ENCODE data around the gene GDF10. TPM values are rescaled to one million over a fixed set of nuclear protein-coding genes. Genes with fewer than 3 reads are reported as not detected.

GDF10 gene
- polyA plus RNA-seq, 4 donors: 0.63 to 1.6 TPM; not detected in 2

DNA sequence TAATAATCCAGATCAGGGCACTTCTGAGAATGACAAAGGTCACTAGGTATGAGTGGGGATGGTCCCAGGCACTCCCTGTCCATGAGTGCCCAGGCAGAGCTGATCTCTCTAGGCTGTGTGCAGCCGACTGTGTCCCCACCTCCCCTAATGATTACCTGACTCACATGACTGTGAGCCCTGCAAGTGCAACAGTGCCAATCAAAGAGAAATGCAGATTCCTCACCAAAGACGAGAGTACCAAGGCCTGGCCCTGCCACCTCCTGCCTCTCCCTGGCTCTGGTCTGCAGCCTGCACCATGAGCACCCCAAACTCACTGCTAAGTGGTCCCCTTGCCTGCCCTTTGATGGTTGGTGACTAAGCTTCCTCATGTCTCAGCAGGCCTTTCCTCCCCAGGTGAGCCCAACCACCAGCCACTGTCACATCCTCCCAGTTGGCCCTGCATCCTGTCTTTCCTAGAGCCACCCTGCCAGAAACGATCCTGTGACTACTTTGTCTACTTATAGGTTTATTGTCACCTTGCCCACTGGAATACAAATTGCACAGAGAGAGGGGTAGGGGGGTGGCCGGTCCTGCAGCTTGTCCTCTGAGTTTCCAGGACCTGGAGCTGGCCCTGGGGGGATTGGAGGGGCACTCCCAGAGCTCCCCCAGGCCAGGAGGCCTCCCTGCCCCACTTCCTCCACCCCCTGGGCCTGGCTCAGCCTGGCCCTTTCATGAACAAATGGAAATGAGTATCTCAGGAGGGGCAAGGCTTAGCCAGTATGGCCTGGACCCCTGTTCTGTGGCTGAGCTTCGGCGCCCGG is 22.4 kb upstream of the GDF10 start:
- peak; percentile 28 to 44 for DNase-seq

DNA sequence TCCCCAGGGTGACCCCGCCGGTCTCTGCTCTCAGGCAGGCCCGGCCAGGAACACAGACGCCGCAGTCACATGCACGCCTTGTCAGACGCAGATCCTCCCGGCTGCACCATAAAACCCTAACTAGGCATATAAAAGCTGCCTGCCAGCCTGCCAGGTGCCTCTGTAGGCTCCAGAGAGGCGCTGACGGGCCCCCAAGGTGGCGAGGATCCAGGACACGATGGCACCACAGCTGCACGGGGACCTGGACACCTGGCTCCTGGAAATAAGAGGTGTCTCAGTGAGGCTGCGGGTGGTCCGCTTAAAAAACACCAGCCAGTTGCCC is 21.9 kb upstream of the GDF10 start:
- Histone ChIP-seq H3K9me3 (ENCODE audit: control insufficient read depth in 2 of 2, insufficient read depth in 1 of 2, low read depth in 1 of 2, low read length in 1 of 2) (no peaks in the 10 kb centered on the region), H3K4me1 (ENCODE audit: control insufficient read depth in 3 of 3, insufficient read depth in 2 of 3, low read depth in 1 of 3, low read length in 2 of 3) (peaks cover 0 to 15% (median 5%) of the 10 kb centered on the region in 3 donors), H3K4me3 (ENCODE audit: low read depth in 1 of 3, low read length in 3 of 3) (no peak overlapping the region), H3K36me3 (ENCODE audit: control insufficient read depth in 3 of 3, insufficient read depth in 2 of 3, low read depth in 1 of 3, low read length in 3 of 3) (no peaks in the 10 kb centered on the region), H3K27me3 (ENCODE audit: control insufficient read depth in 3 of 3, insufficient read depth in 3 of 3, low read length in 3 of 3) (peaks cover 0 to 2% (median 0%) of the 10 kb centered on the region in 3 donors), H3K27ac (ENCODE audit: low read depth in 1 of 3, low read length in 2 of 3) (peak overlapping the region in 1 of 3 donors; percentile 46)
- WGBS, 3 donors: 18 to 68% (median 50%) methylated on average over 15 of the region's 15 CpGs
- FAIRE-seq (no peak), DNase-seq (peak; percentile 8 to 37)

More for the DNA sequence above, 22.4 kb upstream of the GDF10 start:
- FAIRE-seq: no peak
- no peaks in the 10 kb centered on the region for H3K36me3 ChIP-seq (ENCODE audit: control insufficient read depth in 3 of 3, insufficient read depth in 2 of 3, low read depth in 1 of 3, low read length in 3 of 3)
- no peak overlapping the region for H3K4me3 ChIP-seq (ENCODE audit: low read depth in 1 of 3, low read length in 3 of 3)
- peaks cover 0 to 15% (median 5%) of the 10 kb centered on the region in 3 donors for H3K4me1 ChIP-seq (ENCODE audit: control insufficient read depth in 3 of 3, insufficient read depth in 2 of 3, low read depth in 1 of 3, low read length in 2 of 3)
- H3K27ac ChIP-seq (ENCODE audit: low read depth in 1 of 3, low read length in 2 of 3): peak overlapping the region in 2 of 3 donors; percentile 46 to 58
- 19 to 60% (median 25%) methylated on average over 5 to 7 of the region's 7 CpGs for WGBS, 3 donors
- no peaks in the 10 kb centered on the region for H3K9me3 ChIP-seq (ENCODE audit: control insufficient read depth in 2 of 2, insufficient read depth in 1 of 2, low read depth in 1 of 2, low read length in 1 of 2)
- peaks cover 0 to 2% (median 0%) of the 10 kb centered on the region in 3 donors for H3K27me3 ChIP-seq (ENCODE audit: control insufficient read depth in 3 of 3, insufficient read depth in 3 of 3, low read length in 3 of 3)

GRCh38 chr10:47278720-47279119 is 21.3 kb upstream of the GDF10 start:
- H3K36me3 ChIP-seq (ENCODE audit: control insufficient read depth in 3 of 3, insufficient read depth in 2 of 3, low read depth in 1 of 3, low read length in 3 of 3): no peaks in the 10 kb centered on the region
- H3K27ac ChIP-seq (ENCODE audit: low read depth in 1 of 3, low read length in 2 of 3): no peak overlapping the region
- H3K4me3 ChIP-seq (ENCODE audit: low read depth in 1 of 3, low read length in 3 of 3): no peak overlapping the region
- DNase-seq (no peak), FAIRE-seq (no peak)
- H3K27me3 ChIP-seq (ENCODE audit: control insufficient read depth in 3 of 3, insufficient read depth in 3 of 3, low read length in 3 of 3): peaks cover 0 to 2% (median 0%) of the 10 kb centered on the region in 3 donors
- peaks cover 0 to 15% (median 5%) of the 10 kb centered on the region in 3 donors for H3K4me1 ChIP-seq (ENCODE audit: control insufficient read depth in 3 of 3, insufficient read depth in 2 of 3, low read depth in 1 of 3, low read length in 2 of 3)
- WGBS, 3 donors: 76 to 85% (median 80%) methylated on average over 3 of the region's 3 CpGs
- no peaks in the 10 kb centered on the region for H3K9me3 ChIP-seq (ENCODE audit: control insufficient read depth in 2 of 2, insufficient read depth in 1 of 2, low read depth in 1 of 2, low read length in 1 of 2)

- no peaks in the 10 kb centered on the region for H3K36me3 ChIP-seq (ENCODE audit: control insufficient read depth in 3 of 3, insufficient read depth in 2 of 3, low read depth in 1 of 3, low read length in 3 of 3)
- peak in 1 of 2 donors; percentile 7 for DNase-seq
- H3K27me3 ChIP-seq (ENCODE audit: control insufficient read depth in 3 of 3, insufficient read depth in 3 of 3, low read length in 3 of 3): peaks cover 0 to 2% (median 0%) of the 10 kb centered on the region in 3 donors
- H3K9me3 ChIP-seq (ENCODE audit: control insufficient read depth in 2 of 2, insufficient read depth in 1 of 2, low read depth in 1 of 2, low read length in 1 of 2): no peaks in the 10 kb centered on the region
- H3K4me3 ChIP-seq (ENCODE audit: low read depth in 1 of 3, low read length in 3 of 3): no peak overlapping the region
- no peak for FAIRE-seq
- WGBS, 3 donors: 57 to 82% (median 77%) methylated on average over 2 of the region's 2 CpGs
- H3K4me1 ChIP-seq (ENCODE audit: control insufficient read depth in 3 of 3, insufficient read depth in 2 of 3, low read depth in 1 of 3, low read length in 2 of 3): peaks cover 0 to 15% (median 5%) of the 10 kb centered on the region in 3 donors
- H3K27ac ChIP-seq (ENCODE audit: low read depth in 1 of 3, low read length in 2 of 3): no peak overlapping the region
These were observed 20.7 kb upstream of the GDF10 start for GRCh38 chr10:47279276-47279675.

DNA sequence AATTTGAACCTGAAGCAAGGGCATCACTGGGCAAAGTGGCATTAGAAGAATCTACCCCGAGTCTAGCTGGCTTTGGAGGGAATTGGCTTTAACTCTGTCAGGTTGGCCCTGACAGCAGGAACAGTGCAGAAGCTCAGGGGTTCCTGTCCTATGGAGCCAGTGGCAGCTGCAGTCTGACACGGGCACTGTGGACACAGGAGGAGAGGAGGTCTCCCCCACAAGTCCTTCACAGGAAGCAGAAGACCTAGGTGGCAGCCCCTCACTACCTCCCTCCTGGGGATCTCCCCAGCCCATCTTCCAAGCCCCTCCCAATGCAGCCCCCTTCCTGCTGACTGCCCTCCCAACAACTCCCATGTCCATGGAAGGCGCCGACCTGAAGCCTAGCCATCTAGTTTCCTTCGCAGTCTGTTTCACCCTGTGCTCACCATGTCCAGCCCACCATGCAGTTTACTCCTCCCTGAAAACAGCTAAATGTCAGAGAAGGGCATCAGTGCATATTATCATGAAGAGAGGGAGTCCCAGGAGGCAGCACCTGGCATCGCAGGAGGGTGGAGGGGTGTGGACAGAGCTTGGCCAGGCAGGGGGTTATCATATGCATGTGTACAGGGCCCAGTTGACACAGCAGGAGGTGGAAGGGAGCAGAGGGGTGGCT is 17.9 kb upstream of the GDF10 start:
- Histone ChIP-seq H3K4me3 (ENCODE audit: low read depth in 1 of 3, low read length in 3 of 3) (no peak overlapping the region), H3K27ac (ENCODE audit: low read depth in 1 of 3, low read length in 2 of 3) (no peak overlapping the region), H3K9me3 (ENCODE audit: control insufficient read depth in 2 of 2, insufficient read depth in 1 of 2, low read depth in 1 of 2, low read length in 1 of 2) (no peaks in the 10 kb centered on the region), H3K27me3 (ENCODE audit: control insufficient read depth in 3 of 3, insufficient read depth in 3 of 3, low read length in 3 of 3) (peaks cover 0 to 6% (median 0%) of the 10 kb centered on the region in 3 donors), H3K36me3 (ENCODE audit: control insufficient read depth in 3 of 3, insufficient read depth in 2 of 3, low read depth in 1 of 3, low read length in 3 of 3) (no peaks in the 10 kb centered on the region), H3K4me1 (ENCODE audit: control insufficient read depth in 3 of 3, insufficient read depth in 2 of 3, low read depth in 1 of 3, low read length in 2 of 3) (peaks cover 0 to 8% (median 5%) of the 10 kb centered on the region in 3 donors)
- no peak for DNase-seq
- WGBS, 3 donors: 78 to 90% (median 81%) methylated on average over 6 of the region's 6 CpGs
- no peak for FAIRE-seq

GRCh38 chr10:47282657-47283018 is 17.4 kb upstream of the GDF10 start:
- no peak overlapping the region for H3K27ac ChIP-seq (ENCODE audit: low read depth in 1 of 3, low read length in 2 of 3)
- no peak overlapping the region for H3K4me3 ChIP-seq (ENCODE audit: low read depth in 1 of 3, low read length in 3 of 3)
- peaks cover 0 to 8% (median 0%) of the 10 kb centered on the region in 3 donors for H3K27me3 ChIP-seq (ENCODE audit: control insufficient read depth in 3 of 3, insufficient read depth in 3 of 3, low read length in 3 of 3)
- FAIRE-seq (no peak), DNase-seq (no peak)
- peaks cover 0 to 5% (median 3%) of the 10 kb centered on the region in 3 donors for H3K4me1 ChIP-seq (ENCODE audit: control insufficient read depth in 3 of 3, insufficient read depth in 2 of 3, low read depth in 1 of 3, low read length in 2 of 3)
- H3K9me3 ChIP-seq (ENCODE audit: control insufficient read depth in 2 of 2, insufficient read depth in 1 of 2, low read depth in 1 of 2, low read length in 1 of 2): no peaks in the 10 kb centered on the region
- no peaks in the 10 kb centered on the region for H3K36me3 ChIP-seq (ENCODE audit: control insufficient read depth in 3 of 3, insufficient read depth in 2 of 3, low read depth in 1 of 3, low read length in 3 of 3)
- WGBS, 3 donors: 86 to 90% (median 87%) methylated on average over 6 of the region's 6 CpGs

- no peaks in the 10 kb centered on the region for H3K36me3 ChIP-seq (ENCODE audit: control insufficient read depth in 3 of 3, insufficient read depth in 2 of 3, low read depth in 1 of 3, low read length in 3 of 3)
- peaks cover 0 to under 1% (median 0%) of the 10 kb centered on the region in 3 donors for H3K4me1 ChIP-seq (ENCODE audit: control insufficient read depth in 3 of 3, insufficient read depth in 2 of 3, low read depth in 1 of 3, low read length in 2 of 3)
- WGBS, 3 donors: 81 to 85% (median 82%) methylated on average over 9 of the region's 9 CpGs
- no peak overlapping the region for H3K4me3 ChIP-seq (ENCODE audit: low read depth in 1 of 3, low read length in 3 of 3)
- FAIRE-seq: no peak
- no peak for DNase-seq
- H3K27ac ChIP-seq (ENCODE audit: low read depth in 1 of 3, low read length in 2 of 3): no peak overlapping the region
- H3K27me3 ChIP-seq (ENCODE audit: control insufficient read depth in 3 of 3, insufficient read depth in 3 of 3, low read length in 3 of 3): peaks cover 0 to 8% (median 0%) of the 10 kb centered on the region in 3 donors
- H3K9me3 ChIP-seq (ENCODE audit: control insufficient read depth in 2 of 2, insufficient read depth in 1 of 2, low read depth in 1 of 2, low read length in 1 of 2): no peaks in the 10 kb centered on the region
These were observed 16.8 kb upstream of the GDF10 start for GRCh38 chr10:47283101-47283630.

- DNase-seq: no peak
- no peak for FAIRE-seq
- Histone ChIP-seq H3K4me1 (ENCODE audit: control insufficient read depth in 3 of 3, insufficient read depth in 2 of 3, low read depth in 1 of 3, low read length in 2 of 3) (no peaks in the 10 kb centered on the region), H3K36me3 (ENCODE audit: control insufficient read depth in 3 of 3, insufficient read depth in 2 of 3, low read depth in 1 of 3, low read length in 3 of 3) (no peaks in the 10 kb centered on the region), H3K4me3 (ENCODE audit: low read depth in 1 of 3, low read length in 3 of 3) (no peak overlapping the region), H3K27me3 (ENCODE audit: control insufficient read depth in 3 of 3, insufficient read depth in 3 of 3, low read length in 3 of 3) (peaks cover 0 to 10% (median 0%) of the 10 kb centered on the region in 3 donors), H3K27ac (ENCODE audit: low read depth in 1 of 3, low read length in 2 of 3) (no peak overlapping the region), H3K9me3 (ENCODE audit: control insufficient read depth in 2 of 2, insufficient read depth in 1 of 2, low read depth in 1 of 2, low read length in 1 of 2) (no peaks in the 10 kb centered on the region)
These were observed 16.1 kb upstream of the GDF10 start for GRCh38 chr10:47283848-47284247.

Data from small intestine (tissue), 7 donors.